ENCODE data around the gene IHH.

The IHH gene

DNA sequence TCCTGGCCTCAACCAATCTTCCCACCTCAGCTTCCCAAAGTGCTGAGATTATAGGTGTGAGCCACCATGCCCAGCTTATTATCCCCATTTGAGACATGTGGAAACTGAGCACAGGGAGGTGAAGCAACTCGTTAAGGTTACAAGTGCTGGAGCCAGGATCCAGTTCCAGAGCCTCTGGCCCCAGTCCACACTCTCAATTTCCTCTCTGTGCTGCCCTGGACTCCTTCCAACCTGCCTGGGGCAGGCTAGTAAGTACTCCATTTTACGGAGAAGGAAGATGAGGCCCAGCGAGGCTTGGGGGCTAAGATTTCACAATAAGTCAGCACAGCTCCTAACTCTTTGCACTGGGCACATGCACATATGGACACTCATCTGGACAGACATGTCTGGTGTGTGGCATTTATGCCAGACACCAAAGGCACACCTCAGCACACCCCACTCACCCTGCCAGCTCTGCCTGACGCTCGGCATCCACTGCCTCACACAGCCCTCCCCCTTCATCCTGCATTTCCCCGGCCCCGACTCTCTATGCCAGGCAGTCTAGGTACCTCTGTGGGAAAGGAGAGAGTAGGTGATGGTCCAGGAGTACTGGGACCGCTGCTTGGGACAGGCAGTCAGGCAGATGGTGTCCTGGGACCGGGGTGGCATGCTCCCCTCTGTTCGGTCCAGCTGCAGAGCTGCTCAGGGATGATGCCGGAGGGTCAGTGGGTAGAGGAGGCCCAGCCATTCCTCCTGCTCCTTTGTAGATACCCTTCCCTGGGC, 39.9 kb downstream of the IHH start:
- peak; percentile 3 for DNase-seq (ENCODE audit: low read depth)
- no peak overlapping the region for H3K4me3 ChIP-seq (ENCODE audit: low read length)
- TF ChIP-seq, protein P1, sequence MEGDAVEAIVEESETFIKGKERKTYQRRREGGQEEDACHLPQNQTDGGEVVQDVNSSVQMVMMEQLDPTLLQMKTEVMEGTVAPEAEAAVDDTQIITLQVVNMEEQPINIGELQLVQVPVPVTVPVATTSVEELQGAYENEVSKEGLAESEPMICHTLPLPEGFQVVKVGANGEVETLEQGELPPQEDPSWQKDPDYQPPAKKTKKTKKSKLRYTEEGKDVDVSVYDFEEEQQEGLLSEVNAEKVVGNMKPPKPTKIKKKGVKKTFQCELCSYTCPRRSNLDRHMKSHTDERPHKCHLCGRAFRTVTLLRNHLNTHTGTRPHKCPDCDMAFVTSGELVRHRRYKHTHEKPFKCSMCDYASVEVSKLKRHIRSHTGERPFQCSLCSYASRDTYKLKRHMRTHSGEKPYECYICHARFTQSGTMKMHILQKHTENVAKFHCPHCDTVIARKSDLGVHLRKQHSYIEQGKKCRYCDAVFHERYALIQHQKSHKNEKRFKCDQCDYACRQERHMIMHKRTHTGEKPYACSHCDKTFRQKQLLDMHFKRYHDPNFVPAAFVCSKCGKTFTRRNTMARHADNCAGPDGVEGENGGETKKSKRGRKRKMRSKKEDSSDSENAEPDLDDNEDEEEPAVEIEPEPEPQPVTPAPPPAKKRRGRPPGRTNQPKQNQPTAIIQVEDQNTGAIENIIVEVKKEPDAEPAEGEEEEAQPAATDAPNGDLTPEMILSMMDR (conservative IDR thresholded peaks at IDR 0.05; ENCODE audit: low read length) = no peak

DNA sequence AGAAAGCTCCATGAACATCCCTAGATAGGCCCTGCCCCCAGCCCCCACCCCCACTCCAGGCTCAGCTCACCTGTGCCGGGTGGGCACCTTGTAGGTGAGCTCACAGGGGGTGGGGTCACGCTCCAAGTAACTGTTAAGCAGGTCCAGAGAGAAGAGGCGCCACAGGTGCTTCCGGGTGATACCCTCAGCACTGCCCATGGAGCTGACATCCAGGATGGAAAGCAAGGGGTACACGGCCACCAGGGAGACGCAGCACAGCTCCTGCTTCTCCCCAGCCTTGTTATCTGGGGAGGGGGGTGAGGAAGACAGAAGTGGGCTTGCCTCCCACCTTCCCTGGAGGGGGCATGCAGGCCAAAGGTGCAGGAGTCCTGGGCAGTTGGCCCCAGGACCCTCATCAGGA, 41.3 kb downstream of the IHH start:
- H3K4me3 ChIP-seq (ENCODE audit: low read length) = no peak overlapping the region
- no peak for DNase-seq (ENCODE audit: low read depth)
- TF ChIP-seq, protein P1 (conservative IDR thresholded peaks at IDR 0.05; ENCODE audit: low read length) = no peak

DNA sequence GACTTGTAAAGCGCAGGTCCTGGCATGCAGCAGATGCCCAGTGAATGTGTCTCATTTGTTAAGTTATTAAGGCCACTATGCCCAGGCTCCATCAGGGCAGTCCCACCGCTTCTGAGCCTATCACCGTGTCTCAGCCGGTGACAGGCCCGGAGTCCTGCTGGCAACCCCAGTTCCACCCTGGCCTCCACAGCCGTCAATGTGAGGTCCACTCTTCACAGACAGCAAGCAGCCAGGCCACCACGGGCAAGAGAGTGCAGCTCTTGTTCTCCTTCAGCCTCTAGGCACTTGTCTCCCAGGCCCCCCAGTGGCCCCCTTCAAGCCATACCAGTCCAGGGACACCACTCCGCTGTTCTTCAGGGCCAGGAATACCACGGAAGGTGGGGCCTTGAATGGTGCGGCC, 42.0 kb downstream of the IHH start:
- no peak for DNase-seq (ENCODE audit: low read depth)
- H3K4me3 ChIP-seq (ENCODE audit: low read length) = no peak overlapping the region
- TF ChIP-seq, protein P1 (conservative IDR thresholded peaks at IDR 0.05; ENCODE audit: low read length) = no peak

DNA sequence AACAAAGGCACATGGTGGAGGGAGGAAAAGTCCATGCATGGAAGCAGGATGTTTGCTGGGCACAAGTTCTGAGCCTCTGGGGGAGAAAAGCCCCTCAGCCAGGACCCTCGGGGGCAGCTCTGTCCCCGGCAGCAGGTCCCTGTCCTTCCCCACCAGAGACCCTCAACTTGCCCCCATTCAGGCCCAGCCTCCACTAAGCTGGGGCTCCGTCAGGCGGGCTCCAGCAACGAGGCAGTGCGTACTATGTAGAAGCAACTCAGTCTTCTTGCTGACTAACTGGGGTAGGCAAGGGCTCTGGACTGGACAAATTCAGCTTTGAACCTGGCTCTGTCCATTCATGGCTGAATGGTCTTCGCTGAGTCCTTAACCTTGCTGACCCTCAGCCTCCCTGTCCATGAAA, 42.4 kb downstream of the IHH start:
- DNase-seq (ENCODE audit: low read depth) = no peak
- H3K4me3 ChIP-seq (ENCODE audit: low read length) = no peak overlapping the region
- TF ChIP-seq, protein P1 (conservative IDR thresholded peaks at IDR 0.05; ENCODE audit: low read length) = no peak

GRCh38 chr2:219017201-219017931, 43.4 kb downstream of the IHH start:
- no peak for DNase-seq (ENCODE audit: low read depth)
- H3K4me3 ChIP-seq (ENCODE audit: low read length) = no peak overlapping the region
- TF ChIP-seq, protein P1 (conservative IDR thresholded peaks at IDR 0.05; ENCODE audit: low read length) = no peak

GRCh38 chr2:219016721-219017120, 44.0 kb downstream of the IHH start:
- TF ChIP-seq, protein P1 (conservative IDR thresholded peaks at IDR 0.05; ENCODE audit: low read length) = no peak
- DNase-seq (ENCODE audit: low read depth) = no peak

DNA sequence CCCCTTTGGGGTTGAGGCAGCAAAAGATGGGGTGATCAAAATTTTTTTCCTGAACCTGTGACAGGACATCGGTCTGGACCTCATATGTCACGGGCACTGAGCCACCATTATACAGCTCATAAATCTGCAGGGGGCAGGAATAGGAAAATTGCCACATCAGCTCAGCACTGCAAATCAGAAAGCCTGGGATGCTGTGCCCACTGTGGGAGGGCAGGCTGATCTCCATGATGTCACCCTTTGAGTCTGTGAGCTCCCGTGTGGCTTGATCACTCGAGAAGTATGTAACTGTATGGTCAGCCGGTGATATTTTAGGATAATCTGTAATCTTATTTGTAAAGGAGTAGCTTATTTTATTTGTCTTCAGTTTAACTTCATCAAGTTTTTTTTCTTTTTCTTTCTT, 49.8 kb downstream of the IHH start:
- TF ChIP-seq, protein P1 (conservative IDR thresholded peaks at IDR 0.05; ENCODE audit: low read length) = no peak
- no peak overlapping the region for H3K4me3 ChIP-seq (ENCODE audit: low read length)
- DNase-seq (ENCODE audit: low read depth) = no peak

More at GRCh38 chr2:219016721-219017120, 44.0 kb downstream of the IHH start:
- H3K4me3 ChIP-seq (ENCODE audit: low read length) = no peak overlapping the region
